NT2/D1 (cell line): ENCODE data around the gene NME7.

ENCODE experiments used
- SUZ12 ChIP-seq: IDR thresholded peaks from 2 replicates; pipeline ENCODE4 v1.6.1; 2011; ENCODE audit not compliant: insufficient read length, insufficient read depth; ENCODE audit errors: extremely low read depth
- YY1 ChIP-seq: IDR thresholded peaks from 2 replicates; pipeline ENCODE4 v1.6.1; 2011; ENCODE audit not compliant: insufficient read length, insufficient read depth
- ZNF274 ChIP-seq: IDR thresholded peaks from 2 replicates; pipeline ENCODE4 v1.6.1; 2011; ENCODE audit warnings: mild to moderate bottlenecking, low read depth, low read length

DNA sequence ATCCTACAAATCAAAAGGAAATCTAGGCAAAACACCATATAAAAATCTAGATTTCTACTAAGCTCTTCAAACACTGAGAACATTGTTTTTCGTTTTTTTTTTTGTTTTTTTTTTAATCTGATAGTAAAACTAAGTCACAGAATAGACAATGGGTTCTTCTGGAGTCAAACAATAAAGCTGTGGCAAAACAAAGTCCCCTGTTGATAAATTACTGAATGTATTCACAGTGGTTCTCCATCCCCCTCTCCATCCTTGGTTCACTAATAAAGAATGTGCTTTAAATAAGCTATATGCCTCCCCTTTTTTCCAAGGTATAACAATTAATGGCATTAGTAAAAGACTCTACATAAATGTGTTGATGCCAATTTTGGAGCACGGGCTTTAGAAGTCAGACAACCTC is 277.8 kb downstream of the NME7 start:
- no peak for TF ChIP-seq YY1
- no peak for TF ChIP-seq ZNF274
- no peak for TF ChIP-seq SUZ12
